HEK293 (cell line): ENCODE results near the gene ANKRD36B.
"Not testable (repeated sequence)": the region's sequence is repeated elsewhere in the genome, so short reads cannot be mapped to it uniquely, and the experiment has no call there.

Source experiments
- CTCF ChIA-PET: fragments of 350-600 bp; formaldehyde crosslinking; extraction: SDS; loops from one replicate; lab custom pipeline; 2021; ENCODE audit warnings: antibody characterized with exemption; lab: Yijun Ruan, JAX
- POLR2A ChIA-PET: fragments of 300-600 bp; formaldehyde crosslinking; extraction: SDS; loops from one replicate; lab custom pipeline; 2020; ENCODE audit warnings: antibody characterized with exemption, inconsistent platforms; lab: Yijun Ruan, JAX
- H3K27ac ChIP-seq: fragments of 200-500 bp; sonication (Bioruptor generic); 2 replicates; pipeline ENCODE4 v1.5.1; 2014; ENCODE audit warnings: low read depth, low read length, control low read depth, inconsistent platforms; ENCODE audit errors: extremely low read depth
- H3K36me3 ChIP-seq, 2 experiments: fragments of 200-500 bp in 1 of 2; sonication (Bioruptor generic) in 1 of 2; 1 replicate in 1 of 2; 2 replicates in 1 of 2; pipeline ENCODE4 v1.5.1; 2014 to 2017; ENCODE audit warnings: inconsistent platforms in 2 of 2, low read length in 2 of 2; ENCODE audit not compliant: control insufficient read depth in 2 of 2, insufficient read depth in 1 of 2
- H3K4me1 ChIP-seq: fragments of 200-500 bp; sonication (Bioruptor generic); 2 replicates; pipeline ENCODE4 v1.5.1; 2014; ENCODE audit warnings: mild to moderate bottlenecking, low read length, inconsistent platforms; ENCODE audit not compliant: control insufficient read depth, insufficient read depth
- H3K4me3 ChIP-seq: 2 replicates; pipeline ENCODE4 v1.5.1; 2011; ENCODE audit warnings: low read depth, mild to moderate bottlenecking, control low read depth, low read length, moderate library complexity
- H3K9me3 ChIP-seq: fragments of 200-500 bp; sonication (Bioruptor generic); 2 replicates; pipeline ENCODE4 v1.5.1; 2014; ENCODE audit warnings: low read depth, low read length, inconsistent platforms; ENCODE audit not compliant: control insufficient read depth, insufficient read depth
- SP2 ChIP-seq: fragments of 450-650 bp; formaldehyde crosslinking; IDR thresholded peaks from 2 replicates; pipeline ENCODE4 v1.5.1; 2016; ENCODE audit warnings: missing biosample characterization, missing genetic modification characterization
- ZBTB17 ChIP-seq: fragments of 450-650 bp; formaldehyde crosslinking; IDR thresholded peaks from 2 replicates; pipeline ENCODE4 v1.5.1; 2016; ENCODE audit warnings: missing biosample characterization, missing genetic modification characterization
- ZBTB26 ChIP-seq: fragments of 450-650 bp; formaldehyde crosslinking; optimal IDR thresholded peaks from 2 replicates; pipeline ENCODE3; 2016; ENCODE audit warnings: missing biosample characterization, mild to moderate bottlenecking, missing genetic modification characterization
- ZBTB8A ChIP-seq: fragments of 450-650 bp; formaldehyde crosslinking; IDR thresholded peaks from 2 replicates; pipeline ENCODE4 v1.5.1; 2016; ENCODE audit warnings: missing biosample characterization, missing genetic modification characterization
- ZFP3 ChIP-seq: fragments of 450-650 bp; formaldehyde crosslinking; IDR thresholded peaks from 2 replicates; pipeline ENCODE4 v1.5.1; 2016; ENCODE audit warnings: low read depth, missing biosample characterization, missing genetic modification characterization
- ZNF335 ChIP-seq: fragments of 450-650 bp; formaldehyde crosslinking; conservative IDR thresholded peaks from 2 replicates; pipeline ENCODE4 v1.5.1; 2016; ENCODE audit warnings: missing biosample characterization, missing genetic modification characterization
- ZNF366 ChIP-seq: fragments of 450-650 bp; formaldehyde crosslinking; conservative IDR thresholded peaks from 2 replicates; pipeline ENCODE4 v1.5.1; 2016; ENCODE audit warnings: missing biosample characterization, missing genetic modification characterization
- TF ChIP-seq, protein P1 (sequence below): fragments of 450-650 bp; formaldehyde crosslinking; IDR thresholded peaks from 2 replicates; pipeline ENCODE4 v1.5.1; 2017; ENCODE audit warnings: missing biosample characterization, mild to moderate bottlenecking, missing genetic modification characterization, moderate library complexity

Gene ANKRD36B

DNA sequence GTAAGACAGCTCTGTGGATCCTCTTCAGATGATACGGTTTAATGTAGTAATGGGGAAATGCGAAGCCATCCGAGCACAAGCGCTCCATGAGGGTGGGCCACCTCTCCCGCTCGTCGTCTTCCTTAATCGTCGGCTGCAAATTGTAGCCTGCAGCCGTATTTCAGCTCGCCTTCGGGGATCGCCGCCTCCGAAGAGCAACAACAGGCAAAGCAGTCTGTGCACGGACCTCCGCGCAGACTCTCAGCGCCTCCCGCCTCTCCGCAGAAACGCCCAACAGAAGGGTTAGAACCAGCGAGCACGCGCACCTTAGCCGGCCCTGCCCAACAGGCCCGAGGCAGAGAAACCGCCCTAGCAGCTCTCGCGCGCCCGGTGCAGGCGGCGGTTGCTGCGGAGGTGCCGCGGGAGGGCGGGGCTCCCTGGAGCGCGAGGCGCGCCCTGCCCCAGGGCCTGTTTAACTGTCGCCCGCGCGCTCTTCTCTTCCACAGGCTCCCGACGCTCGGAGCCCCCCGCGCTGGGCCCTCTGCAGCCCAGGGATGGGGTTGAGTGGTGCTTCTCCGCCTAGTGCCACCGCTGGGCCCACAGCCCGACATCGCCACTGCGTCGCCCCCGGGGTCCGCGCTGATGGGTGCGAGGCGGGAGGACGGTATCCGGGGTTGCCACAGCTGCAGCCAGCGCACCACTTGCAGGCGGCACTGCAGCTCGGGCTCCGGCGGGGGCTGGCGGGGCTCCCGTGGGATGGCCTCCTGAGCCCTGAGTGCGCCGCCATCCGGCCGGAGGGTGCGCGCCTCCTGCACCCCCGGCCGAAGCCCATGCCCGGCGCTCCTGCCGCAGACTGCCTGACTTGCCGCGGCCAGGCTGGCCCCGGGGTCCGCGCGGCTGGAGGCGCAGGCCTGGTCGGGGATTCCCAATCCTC, at the start of gene ANKRD36B:
TSS of gene ANKRD36B (minus strand) at position 280 of the 913 bp plus-strand sequence. CDS start at position 88, 192 bp downstream.
- CTCF ChIA-PET, result interaction anchor here (0.6 to 4.5 kb wide), 14 partner anchors 54 to 679 kb away, joined by 3 to 130 read pairs (median 4); partner anchors contain the start of genes ACTR1B and COX5B
- peak within 1 kb of the TSS; percentile 64 for H3K4me3 ChIP-seq
- not testable (repeated sequence) for H3K4me1 ChIP-seq

DNA sequence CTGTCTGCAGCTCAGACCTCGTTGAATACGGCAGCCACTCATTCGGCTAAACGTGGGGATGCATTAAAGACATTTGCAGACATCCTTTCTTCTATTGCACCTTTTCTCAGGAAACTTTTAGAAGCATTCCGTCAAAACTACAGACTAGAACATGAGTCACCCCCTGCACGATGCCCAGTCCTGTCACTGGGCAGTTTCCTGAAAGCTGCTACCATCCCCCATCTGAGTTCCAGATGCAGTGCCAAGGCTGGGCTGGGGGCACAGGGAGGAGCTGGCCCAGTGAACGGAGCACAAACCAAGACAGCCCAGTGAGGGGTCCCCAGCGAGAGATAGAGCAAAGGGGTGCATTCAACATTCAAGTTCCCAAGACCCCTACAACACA, 36.4 kb upstream of the ANKRD36B start:
- not testable (repeated sequence) for H3K4me3 ChIP-seq, H3K36me3 ChIP-seq
- CTCF ChIA-PET, result interaction anchor here (0.6 kb wide), 1 partner anchor 15 kb away, joined by 3 read pairs; no protein-coding TSS in a partner anchor

More for the DNA sequence above, at the start of gene ANKRD36B:
- H3K9me3 ChIP-seq, H3K36me3 ChIP-seq: not testable (repeated sequence)
- H3K27ac ChIP-seq, result peak within 1 kb of the TSS; percentile 77
- TF ChIP-seq SP2 (tag by site-specific recombination), result 0 out of 2 replicates have a peak, but pooled peaks have one; percentile 31
- peak; percentile 34; the same call in 1 of the 2 replicates for TF ChIP-seq ZNF335 (tag by site-specific recombination)
- peak; percentile 28; the same call in 1 of the 2 replicates for TF ChIP-seq ZBTB8A
- TF ChIP-seq ZBTB26 (tag by site-specific recombination), result peak; percentile 62
- TF ChIP-seq, protein P1, sequence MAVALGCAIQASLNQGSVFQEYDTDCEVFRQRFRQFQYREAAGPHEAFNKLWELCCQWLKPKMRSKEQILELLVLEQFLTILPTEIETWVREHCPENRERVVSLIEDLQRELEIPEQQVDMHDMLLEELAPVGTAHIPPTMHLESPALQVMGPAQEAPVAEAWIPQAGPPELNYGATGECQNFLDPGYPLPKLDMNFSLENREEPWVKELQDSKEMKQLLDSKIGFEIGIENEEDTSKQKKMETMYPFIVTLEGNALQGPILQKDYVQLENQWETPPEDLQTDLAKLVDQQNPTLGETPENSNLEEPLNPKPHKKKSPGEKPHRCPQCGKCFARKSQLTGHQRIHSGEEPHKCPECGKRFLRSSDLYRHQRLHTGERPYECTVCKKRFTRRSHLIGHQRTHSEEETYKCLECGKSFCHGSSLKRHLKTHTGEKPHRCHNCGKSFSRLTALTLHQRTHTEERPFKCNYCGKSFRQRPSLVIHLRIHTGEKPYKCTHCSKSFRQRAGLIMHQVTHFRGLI (tag by site-specific recombination), result 0 out of 2 replicates have a peak, but pooled peaks have one; percentile 19
- POLR2A ChIA-PET, result interaction anchor here (0.6 to 1.6 kb wide), 4 partner anchors 56 to 107 kb away, joined by 3 to 6 read pairs (median 4); partner anchors contain the start of genes ACTR1B and COX5B

GRCh38 chr2:97625354-97626048, 35.8 kb upstream of the ANKRD36B start:
- H3K4me1 ChIP-seq, H3K36me3 ChIP-seq, H3K9me3 ChIP-seq, H3K4me3 ChIP-seq, POLR2A ChIA-PET, H3K27ac ChIP-seq: not testable (repeated sequence)
- CTCF ChIA-PET, result interaction anchor here (0.6 kb wide), 1 partner anchor 15 kb away, joined by 3 read pairs; no protein-coding TSS in a partner anchor

More for the DNA sequence above, 36.4 kb upstream of the ANKRD36B start:
- H3K27ac ChIP-seq, H3K4me1 ChIP-seq, POLR2A ChIA-PET, H3K9me3 ChIP-seq: not testable (repeated sequence)

DNA sequence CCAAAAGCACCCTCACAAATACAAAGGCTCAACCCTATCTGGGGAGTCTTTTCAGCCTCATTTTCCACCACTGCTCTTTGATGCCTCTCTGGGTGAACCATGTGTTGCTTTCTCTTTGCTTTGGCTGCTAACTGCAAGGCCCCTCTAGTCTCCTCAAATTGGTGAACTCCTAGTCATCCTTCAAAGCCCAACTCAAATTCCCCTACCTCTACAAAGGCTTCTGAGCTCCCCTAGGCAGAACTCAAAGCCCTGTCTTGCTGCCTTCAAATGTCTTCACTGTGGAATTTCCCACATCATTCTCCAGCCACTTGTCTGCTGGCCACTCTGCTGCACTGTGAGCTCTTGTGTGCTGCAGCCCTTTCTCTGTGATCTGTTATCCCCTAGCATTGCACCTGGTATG, 33.3 kb upstream of the ANKRD36B start:
- H3K4me1 ChIP-seq, H3K36me3 ChIP-seq, H3K27ac ChIP-seq, CTCF ChIA-PET, H3K9me3 ChIP-seq, H3K4me3 ChIP-seq, POLR2A ChIA-PET: not testable (repeated sequence)
- TF ChIP-seq ZFP3, result peak; percentile 64; the same call in 1 of the 2 replicates

- H3K27ac ChIP-seq, H3K4me1 ChIP-seq, H3K36me3 ChIP-seq, H3K4me3 ChIP-seq, POLR2A ChIA-PET, H3K9me3 ChIP-seq, CTCF ChIA-PET: not testable (repeated sequence)
- TF ChIP-seq ZBTB17 (tag by site-specific recombination) (peak; percentile 87), ZNF366 (tag by site-specific recombination) (peak; percentile 93)
- TF ChIP-seq, all 188 proteins: peak for 2; not testable (repeated sequence) for 186
Measured at GRCh38 chr2:97620492-97620891, 30.8 kb upstream of the ANKRD36B start.
